Suppressor macrophage treated with lipopolysaccharide for 4 hours (primary cell): ENCODE measurements around the gene OPN1LW.
"Not testable (repeated sequence)": the region's sequence is repeated elsewhere in the genome, so short reads cannot be mapped to it uniquely, and the experiment has no call there.

ENCODE experiments used
- DNase-seq: peaks from one replicate; pipeline ENCODE4 v3.0.0-alpha.2; 2020

Gene OPN1LW

DNA sequence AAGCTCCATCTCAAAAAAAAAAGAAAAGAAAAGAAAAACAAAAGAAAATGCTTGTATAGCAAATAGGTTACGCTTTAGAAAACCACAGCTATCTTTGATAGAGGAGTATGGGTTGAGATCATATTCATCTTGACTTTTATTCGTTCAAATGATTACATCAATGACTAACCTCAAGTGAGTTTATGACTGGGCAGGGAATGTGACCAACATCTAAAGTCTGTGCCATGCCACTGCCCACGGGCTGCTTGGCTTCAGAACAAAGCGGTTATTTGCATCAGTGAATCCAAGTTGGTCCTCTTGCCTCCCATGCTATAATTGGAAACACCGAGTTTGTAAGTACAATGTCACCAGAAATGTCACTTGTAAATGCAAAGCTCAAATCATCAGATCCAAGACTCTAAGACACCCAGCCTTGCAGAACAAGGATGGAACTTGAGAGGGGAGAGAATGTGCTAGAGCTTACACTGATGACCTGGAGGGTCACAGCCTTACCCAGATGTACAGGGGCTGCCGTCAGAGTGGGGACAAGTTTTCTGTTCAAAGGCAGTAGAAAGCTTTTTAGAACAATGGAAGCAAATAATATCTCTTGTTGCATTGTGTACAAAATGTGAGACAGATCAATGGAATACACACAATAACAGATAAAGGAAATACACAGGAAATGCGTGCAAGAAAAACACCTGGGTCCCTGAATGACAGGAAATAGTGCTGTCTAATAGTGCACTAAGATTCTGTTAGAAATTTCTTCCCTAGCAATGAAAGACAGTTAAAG lies 8.4 kb upstream of the OPN1LW start:
- DNase-seq: peak; percentile 27

DNA sequence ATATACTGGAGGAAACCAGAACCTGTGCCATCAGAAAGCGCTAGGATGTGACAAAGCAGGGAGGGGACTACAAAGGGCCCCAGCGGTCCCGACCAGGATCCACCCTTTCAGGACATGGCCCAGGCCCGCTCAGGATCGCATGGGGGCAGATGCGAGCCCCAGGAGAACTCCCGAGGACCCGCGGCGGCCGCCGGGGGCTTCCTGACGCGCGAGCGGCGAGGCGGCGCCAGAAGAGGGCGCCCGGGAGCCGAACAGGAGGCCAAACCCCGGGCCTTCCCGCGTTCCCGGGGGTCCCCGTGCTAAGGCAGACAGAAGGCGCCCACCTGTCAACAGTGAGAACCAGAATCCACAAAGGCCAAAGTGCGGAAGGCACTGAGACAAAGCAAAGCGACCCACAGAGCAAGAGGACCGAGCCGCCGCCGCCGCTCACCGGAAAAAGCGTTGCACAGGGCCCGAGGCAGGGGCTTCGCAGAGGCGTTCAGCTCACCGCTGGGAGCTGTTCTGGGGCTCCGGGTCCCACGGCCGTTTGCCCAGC lies 7.3 kb upstream of the OPN1LW start:
- DNase-seq: peak; percentile 72

DNA sequence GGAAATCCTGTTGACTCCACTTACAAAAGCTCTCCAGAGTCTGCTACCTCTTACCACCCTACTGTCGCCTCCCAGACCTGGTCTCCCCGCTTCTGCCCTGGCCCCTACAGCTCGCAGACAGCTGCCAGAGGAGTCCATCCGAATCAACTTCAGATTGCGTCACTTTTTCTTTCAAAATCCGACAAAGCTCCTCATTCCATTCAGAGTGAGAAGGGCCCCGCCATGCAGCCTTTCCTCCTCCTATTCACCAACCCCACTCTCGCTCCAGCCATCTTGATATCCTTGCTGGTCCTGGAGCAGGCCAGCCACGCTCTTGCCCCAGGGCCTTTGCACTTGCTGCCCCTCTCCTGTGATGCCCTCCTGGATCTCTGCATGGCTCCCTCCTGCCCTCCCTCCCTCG lies 5.2 kb upstream of the OPN1LW start:
- DNase-seq: no peak

DNA sequence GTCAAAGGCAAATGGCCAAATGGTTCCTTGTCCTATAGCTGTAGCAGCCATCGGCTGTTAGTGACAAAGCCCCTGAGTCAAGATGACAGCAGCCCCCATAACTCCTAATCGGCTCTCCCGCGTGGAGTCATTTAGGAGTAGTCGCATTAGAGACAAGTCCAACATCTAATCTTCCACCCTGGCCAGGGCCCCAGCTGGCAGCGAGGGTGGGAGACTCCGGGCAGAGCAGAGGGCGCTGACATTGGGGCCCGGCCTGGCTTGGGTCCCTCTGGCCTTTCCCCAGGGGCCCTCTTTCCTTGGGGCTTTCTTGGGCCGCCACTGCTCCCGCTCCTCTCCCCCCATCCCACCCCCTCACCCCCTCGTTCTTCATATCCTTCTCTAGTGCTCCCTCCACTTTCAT lies 3.8 kb upstream of the OPN1LW start:
- DNase-seq: no peak

DNA sequence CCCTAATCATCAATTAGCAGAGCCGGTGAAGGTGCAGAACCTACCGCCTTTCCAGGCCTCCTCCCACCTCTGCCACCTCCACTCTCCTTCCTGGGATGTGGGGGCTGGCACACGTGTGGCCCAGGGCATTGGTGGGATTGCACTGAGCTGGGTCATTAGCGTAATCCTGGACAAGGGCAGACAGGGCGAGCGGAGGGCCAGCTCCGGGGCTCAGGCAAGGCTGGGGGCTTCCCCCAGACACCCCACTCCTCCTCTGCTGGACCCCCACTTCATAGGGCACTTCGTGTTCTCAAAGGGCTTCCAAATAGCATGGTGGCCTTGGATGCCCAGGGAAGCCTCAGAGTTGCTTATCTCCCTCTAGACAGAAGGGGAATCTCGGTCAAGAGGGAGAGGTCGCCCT lies 3.3 kb upstream of the OPN1LW start:
- DNase-seq: no peak

DNA sequence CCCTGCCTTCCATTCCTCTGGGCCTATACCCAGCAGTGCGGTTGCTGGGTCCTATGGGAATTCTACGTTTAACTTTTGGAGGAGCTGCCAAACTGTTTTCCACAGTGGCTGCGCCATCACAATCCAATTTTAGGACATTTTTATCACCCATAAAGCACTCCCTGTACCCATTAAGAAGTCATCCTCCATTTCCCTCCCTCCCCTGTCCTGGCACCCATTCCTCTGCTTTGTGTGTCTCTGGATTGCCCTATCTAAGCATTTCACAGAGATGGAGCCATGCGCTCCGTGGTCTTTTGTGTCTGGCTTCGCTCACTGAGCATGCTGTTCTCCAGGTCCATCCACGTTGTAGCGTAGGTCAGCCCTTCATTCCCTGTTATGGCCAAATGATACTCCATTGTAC lies 1.7 kb upstream of the OPN1LW start:
- no peak for DNase-seq

DNA sequence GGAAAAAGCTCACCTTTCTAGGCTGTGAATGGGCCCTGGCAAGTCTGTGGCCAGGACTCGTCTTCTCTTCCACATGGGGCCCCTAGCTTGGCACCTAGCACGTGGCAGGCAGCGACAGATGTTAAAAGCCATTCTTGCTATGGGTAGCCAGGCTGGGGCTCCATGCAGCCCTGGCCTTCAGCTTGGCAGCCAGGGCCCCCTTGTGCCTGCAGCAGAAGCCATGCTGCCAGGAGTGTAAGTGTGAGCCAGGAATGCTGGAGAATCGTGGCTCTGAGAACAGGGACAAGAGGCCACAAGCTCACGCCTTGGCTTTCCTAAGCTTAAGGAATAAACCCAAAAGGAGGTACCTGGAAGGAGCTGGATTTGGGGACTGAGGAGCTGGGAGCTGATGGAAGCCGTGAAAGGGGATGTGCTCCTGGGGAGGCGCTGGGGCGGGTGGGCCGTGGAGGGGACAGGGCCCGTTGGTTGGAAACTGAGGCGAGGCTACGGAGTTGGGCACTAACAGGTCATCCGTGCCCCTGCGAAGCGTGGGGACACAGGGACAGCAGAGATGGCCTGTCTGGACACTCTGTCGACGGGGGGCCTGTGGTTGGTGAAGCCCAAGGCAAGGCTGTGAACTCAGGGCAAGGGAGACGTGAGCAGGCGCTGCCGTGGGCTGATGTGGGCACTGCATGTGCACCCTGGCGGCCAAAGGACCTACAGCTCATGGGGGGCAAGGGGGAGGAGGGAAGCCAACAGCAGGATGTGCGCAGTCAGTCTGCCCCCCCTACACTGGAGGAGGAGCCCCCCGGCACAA lies 895 bp upstream of the OPN1LW start:
- no peak for DNase-seq

DNA sequence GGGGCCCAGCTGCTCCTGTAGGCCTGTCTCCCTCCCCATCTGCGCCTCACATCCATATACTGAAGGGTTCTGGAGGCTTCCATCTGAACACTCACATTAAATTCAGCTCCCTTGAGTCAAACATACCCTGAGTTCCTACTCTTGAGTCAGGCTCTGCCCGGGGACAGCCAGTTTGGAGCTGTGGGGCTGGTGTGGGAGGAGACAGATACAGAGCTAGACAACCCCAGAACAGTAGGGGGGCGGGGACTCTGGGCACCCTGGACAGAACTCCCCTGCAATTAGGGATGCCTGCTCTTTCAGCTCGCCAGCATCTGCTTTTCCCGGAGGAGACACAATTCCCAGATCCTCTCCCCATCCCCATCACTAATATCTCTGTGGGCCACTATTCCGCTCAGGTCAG lies 7.0 kb downstream of the OPN1LW start:
- not testable (repeated sequence) for DNase-seq

DNA sequence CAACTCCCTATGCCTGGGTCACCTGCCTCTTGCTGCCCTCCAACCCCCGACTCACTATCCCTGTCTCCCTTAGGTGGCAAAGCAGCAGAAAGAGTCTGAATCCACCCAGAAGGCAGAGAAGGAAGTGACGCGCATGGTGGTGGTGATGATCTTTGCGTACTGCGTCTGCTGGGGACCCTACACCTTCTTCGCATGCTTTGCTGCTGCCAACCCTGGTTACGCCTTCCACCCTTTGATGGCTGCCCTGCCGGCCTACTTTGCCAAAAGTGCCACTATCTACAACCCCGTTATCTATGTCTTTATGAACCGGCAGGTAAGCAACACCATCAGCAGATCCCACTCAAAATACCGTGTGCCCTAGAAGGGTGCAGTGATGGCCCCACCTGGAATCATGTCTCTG lies 12.2 kb downstream of the OPN1LW start:
- DNase-seq: not testable (repeated sequence)

DNA sequence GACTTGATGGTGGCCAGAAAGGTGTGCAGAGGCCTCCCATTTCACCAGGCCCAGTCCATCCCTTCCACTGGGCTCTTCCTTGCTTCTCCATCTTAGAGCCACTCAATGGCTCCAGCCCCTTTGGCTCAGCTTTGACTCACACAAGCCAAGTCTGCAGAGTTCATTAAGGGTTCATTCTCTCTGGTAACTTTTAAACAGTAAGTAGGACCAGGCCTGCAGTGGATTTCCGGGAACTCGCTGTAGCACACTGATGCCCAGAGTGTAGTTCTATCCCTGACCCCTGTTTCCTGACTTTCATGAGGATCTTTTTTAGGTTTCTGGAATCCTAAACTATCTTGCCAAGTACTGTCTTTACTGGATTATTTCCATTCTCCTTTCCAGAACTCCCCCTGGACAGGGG lies 13.2 kb downstream of the OPN1LW start:
- not testable (repeated sequence) for DNase-seq

DNA sequence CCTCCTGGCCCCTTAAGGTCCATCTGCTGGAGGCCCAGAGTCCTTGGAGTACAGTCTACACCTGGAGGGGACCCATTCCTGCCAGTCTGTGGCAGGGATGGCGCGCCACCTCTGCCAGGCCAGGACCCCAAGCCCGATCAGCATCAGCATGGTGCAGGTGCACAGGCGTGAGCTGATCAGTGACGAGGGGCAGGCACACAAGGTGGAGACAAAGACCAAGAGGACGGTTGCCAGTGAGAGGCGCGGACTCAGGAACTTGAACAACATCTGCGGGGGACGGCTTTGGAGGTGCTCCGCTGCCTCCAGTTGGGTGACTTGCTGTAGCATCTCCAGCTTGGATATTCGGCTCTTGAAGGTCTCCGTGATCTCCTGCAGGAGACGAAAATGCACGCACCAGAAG lies 15.3 kb downstream of the OPN1LW start:
- DNase-seq: not testable (repeated sequence)

DNA sequence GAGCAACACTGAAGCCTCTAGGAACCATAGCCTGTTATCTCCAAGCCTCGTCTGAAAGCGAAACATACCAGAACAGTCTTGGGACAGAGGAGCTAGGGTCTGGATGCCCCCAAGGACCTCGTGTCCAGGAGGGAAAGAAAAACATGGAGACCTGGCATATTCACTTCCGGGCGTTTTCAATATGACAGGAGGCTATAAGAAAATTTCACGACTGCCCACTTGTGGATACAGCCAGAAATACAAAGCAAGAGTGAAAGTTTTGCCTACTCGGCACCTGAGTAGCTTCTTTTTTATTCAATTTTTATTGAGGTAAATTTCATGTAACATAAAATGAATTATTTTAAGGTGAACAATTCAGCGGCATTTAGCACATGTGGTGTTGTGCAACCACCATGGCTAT lies 20.9 kb downstream of the OPN1LW start:
- not testable (repeated sequence) for DNase-seq

DNA sequence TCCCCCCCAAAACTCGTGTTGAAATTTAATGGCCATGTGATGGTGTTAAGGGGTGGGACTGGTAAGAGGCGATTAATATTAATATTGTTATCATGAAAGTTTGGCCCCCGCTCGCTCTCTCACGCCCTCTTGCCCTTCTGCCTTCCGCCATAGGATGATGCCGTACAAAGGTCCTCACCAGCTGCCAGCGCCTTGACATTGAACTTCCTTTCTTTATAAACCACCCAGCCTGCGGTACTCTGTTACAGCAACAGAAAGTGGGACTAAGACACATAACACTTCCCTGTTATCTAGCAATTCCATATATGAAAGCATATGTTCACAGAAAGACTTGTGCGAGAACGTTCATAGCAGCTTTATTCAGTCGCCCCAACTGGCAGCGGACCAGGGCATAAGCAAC lies 24.3 kb downstream of the OPN1LW start:
- not testable (repeated sequence) for DNase-seq

DNA sequence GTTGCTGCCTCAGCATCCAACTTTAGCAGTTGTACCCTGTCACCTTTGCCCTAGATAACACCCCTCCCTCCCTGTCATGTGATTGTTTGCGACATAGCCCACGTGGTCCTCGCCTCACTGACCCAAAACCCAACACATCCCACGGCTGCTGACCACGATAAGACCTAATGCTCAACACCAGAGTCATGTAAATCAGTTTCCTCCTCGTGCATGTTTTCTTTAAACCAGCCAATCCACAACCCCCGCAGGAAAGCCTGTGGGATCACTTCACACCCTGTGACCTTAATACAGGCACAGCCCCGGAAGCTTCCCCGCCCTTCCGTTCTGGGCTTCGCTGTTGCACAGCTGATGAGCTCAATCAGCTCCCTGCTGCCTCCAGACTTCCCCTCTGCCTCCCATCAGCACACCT lies 28.5 kb downstream of the OPN1LW start:
- not testable (repeated sequence) for DNase-seq

DNA sequence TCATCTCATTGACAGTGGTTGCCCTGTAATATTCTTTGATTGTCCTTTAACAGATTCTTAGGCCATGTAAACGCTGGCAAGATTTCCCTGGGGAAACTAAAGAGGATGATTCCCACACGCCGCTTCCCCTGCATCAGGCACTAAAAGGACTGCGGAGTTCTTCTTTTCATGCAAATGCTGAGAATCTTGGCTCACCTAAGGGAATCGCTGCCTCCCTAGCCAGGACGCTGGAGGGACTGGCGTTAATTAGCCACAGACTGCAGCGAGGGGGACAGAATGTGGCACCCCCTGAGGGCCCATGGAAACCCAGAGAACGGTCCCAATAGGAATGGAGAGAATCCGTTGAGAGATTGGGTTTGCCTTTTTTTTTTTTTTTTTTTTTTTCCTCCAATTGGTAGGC lies 30.3 kb downstream of the OPN1LW start:
- not testable (repeated sequence) for DNase-seq

DNA sequence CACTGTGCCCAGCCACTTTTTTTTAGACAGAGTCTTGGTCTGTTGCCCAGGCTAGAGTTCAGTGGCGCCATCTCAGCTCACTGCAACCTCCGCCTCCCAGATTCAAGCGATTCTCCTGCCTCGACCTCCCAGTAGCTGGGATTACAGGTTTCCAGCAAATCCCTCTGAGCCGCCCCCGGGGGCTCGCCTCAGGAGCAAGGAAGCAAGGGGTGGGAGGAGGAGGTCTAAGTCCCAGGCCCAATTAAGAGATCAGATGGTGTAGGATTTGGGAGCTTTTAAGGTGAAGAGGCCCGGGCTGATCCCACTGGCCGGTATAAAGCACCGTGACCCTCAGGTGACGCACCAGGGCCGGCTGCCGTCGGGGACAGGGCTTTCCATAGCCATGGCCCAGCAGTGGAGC lies 38.3 kb downstream of the OPN1LW start, which contains the start of gene OPN1MW:
TSS of gene OPN1MW (plus strand) at position 301 of the 400 bp plus-strand sequence. CDS start at position 383, 82 bp downstream.
- not testable (repeated sequence) for DNase-seq

DNA sequence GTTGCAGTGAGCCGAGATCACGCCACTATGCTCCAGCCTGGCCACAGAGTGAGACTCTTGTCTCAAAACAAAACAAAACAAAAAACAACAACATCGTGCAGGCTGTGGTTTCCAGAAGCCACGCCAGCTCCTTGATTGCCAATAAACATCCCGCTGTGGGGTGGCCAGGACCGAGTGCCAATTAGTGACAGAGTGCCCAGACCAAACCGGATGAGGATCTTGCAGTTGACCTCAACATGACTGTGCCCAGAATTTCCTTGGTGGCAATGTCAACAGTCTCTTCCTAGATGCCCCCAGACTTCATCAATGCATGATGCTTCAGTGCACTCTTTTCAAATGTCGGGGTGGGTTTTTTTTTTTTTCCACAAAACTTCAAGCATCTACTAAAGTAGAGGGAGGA lies 39.8 kb downstream of the OPN1LW start:
- not testable (repeated sequence) for DNase-seq

DNA sequence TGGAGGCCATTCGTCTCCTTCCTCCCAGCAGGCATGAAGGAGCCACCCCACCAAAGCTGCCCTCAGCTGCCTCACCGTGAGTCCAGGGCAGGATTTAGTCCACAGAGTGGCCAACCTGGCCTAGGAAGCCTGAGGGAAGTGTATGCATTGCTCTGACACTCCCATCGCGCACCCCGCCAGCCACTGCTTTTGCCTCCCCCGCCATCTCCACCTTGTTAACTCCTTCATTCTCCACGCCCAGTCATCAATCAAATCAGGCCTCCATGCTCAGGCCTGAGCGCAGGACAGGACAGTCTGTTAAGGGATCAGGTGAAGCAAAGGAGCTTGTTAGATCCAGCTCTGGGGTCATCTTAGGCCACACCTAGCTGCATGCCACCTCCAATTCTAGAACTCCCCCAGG lies 48.8 kb downstream of the OPN1LW start:
- not testable (repeated sequence) for DNase-seq

DNA sequence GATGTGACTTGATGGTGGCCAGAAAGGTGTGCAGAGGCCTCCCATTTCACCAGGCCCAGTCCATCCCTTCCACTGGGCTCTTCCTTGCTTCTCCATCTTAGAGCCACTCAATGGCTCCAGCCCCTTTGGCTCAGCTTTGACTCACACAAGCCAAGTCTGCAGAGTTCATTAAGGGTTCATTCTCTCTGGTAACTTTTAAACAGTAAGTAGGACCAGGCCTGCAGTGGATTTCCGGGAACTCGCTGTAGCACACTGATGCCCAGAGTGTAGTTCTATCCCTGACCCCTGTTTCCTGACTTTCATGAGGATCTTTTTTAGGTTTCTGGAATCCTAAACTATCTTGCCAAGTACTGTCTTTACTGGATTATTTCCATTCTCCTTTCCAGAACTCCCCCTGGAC lies 50.3 kb downstream of the OPN1LW start:
- not testable (repeated sequence) for DNase-seq

DNA sequence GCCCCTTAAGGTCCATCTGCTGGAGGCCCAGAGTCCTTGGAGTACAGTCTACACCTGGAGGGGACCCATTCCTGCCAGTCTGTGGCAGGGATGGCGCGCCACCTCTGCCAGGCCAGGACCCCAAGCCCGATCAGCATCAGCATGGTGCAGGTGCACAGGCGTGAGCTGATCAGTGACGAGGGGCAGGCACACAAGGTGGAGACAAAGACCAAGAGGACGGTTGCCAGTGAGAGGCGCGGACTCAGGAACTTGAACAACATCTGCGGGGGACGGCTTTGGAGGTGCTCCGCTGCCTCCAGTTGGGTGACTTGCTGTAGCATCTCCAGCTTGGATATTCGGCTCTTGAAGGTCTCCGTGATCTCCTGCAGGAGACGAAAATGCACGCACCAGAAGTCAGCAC lies 52.4 kb downstream of the OPN1LW start:
- not testable (repeated sequence) for DNase-seq
